Stimulated activated CD4-positive, alpha-beta T cell treated with anti-CD3 and anti-CD28 coated beads, Interleukin-1b, Interleukin-23, amount 100 ng/mL, for 48 hours (primary cell): ENCODE results near the gene XIST.
"Not testable (repeated sequence)": the region's sequence is repeated elsewhere in the genome, so short reads cannot be mapped to it uniquely, and the experiment has no call there.

ENCODE experiments used
- DNase-seq: peaks from one replicate; pipeline ENCODE4 v3.0.0-alpha.2; 2020

Gene XIST

DNA sequence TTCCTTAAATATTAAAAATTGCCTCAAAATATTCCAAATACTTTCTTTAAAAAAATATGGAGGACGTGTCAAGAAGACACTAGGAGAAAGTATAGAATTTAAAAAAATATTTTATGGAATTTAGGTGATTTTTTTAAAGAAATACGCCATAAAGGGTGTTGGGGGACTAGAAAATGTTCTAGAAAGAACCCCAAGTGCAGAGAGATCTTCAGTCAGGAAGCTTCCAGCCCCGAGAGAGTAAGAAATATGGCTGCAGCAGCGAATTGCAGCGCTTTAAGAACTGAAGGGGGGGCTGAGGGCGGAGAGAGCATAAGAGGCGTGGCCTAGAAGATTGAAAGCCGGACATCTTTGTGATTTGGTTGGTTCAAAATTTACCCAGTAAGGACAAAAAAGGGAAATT is at the start of gene XIST:
TSS of gene XIST (minus strand) at position 248 of the 400 bp plus-strand sequence.
- no peak for DNase-seq

DNA sequence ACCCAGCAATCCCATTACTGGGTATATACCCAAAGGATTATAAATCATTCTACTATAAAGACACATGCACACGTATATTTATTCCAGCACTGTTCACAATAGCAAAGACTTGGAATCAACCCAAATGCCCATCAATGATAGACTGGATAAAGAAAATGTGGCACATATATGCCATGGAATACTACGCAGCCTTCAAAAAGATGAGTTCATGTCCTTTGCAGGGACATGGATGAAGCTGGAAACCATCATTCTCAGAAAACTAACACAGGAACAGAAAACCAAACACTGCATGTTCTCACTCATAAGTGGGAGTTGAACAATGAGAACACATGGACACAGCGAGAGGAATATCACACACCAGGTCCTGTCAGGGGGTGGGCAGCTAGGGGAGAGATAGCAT is 45.8 kb upstream of the XIST start:
- DNase-seq = not testable (repeated sequence)

DNA sequence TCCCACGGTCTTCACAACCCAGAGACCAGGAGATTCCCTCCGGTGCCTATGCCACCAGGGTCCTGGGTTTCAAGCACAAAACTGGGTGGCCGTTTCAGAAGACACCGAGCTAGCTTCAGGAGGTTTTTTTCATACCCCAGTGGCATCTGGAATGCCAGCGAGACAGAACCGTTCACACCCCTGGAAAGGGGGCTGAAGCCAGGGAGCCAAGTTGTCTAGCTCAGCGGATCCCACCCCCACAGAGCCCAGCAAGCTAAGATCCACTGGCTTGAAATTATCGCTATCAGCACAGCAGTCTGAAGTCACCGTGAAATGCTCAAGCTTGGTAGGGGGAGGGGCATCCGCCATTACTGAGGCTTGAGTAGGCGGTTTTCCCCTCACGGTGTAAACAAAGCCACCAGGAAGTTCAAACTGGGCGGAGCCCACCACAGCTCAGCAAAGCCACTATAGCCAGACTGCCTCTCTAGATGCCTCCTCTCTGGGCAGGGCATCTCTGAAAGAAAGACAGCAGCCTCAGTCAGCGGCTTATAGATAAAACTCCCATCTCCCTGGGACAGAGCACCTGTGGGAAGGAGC is 40.1 kb upstream of the XIST start:
- DNase-seq = not testable (repeated sequence)

DNA sequence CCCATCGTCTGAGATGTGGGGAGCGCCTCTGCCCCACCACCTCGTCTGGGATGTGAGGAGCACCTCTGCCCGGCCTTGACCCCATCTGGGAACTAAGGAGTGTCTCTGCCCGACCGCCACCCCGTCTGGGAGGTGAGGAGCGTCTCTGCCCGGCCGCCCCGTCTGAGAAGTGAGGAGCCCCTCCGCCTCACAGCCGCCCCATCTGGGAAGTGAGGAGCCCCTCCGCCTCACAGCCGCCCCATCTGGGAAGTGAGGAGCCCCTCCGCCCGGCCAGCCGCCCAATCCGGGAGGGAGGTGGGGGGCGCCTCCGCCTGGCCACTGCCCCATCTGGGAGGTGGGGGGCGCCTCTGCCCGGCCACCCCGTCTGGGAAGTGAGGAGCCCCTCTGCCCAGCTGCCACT is 29.7 kb upstream of the XIST start:
- DNase-seq = not testable (repeated sequence)

DNA sequence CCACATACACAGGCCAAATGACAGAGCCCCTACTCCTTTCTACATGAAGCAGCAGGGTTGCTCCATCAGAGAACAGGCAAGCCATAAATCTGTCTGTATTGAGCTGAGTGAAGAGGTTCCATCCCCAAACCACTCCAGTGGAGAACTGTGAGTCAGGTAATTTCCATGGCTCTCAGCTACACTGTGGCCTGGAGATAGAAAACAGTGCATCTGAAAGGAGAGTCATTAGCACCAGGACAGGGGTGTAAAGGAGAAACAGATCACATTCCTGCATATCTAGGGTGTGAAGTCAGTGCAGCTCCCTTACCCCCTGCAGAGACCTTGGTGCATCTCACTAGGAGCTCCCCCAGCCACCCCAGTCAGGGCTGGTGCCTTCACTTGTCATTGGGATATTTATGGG is 25.2 kb upstream of the XIST start:
- no peak for DNase-seq

DNA sequence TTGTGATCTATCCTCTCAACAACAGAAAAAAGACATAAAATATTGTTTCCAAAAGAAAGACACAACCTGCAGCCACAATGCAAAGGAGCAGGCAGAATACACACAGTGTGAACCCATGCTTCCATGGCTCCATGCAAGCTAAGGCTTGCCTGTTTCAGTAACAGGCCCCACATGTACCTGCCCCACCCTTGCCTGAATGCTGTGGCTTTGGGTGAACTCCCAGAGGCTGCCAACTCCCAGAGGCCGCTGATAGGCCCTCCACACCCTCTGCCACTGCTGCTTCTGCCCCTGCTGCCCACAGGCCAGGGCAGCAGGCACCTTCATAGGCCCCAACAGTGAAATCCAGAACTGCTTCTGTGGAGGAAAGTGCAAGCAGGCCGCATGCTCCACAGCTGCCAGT is 24.4 kb upstream of the XIST start:
- DNase-seq = no peak

DNA sequence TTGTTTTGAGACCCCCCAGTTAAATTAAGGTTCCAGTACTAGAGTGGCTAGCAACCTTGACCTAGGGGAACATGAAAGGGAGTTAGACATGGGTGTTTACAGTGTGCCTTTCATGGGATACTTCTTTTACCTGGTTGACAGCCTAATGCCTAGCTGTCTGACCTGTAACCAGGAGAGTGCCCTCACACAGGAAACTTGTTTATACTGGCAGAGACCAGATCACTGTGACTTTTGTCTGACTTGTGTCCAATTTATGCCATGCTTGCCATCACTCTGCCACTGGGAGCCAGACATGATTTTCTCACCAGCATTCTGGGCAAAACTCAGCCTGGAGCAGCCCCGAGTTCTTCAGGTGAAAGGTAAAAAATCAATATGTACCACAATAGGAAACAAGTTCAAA is 16.4 kb upstream of the XIST start:
- no peak for DNase-seq

DNA sequence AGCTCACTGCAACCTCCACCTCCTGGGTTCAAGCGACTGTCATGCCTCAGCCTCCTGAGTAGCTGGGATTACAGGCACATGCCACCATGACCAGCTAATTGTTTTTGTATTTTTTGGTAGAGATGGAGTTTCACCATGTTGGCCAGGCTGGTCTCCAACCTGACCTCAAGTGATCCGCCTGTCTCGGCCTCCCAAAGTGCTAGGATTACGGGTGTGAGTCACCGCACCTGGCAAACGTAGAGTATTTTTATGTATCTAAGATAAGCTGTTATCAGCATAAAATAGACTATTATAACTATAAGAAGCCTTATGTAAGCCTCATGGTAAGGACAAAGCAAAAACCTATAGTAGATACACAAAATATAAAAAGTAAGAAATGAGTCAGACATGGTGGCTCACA is 14.6 kb upstream of the XIST start:
- no peak for DNase-seq

DNA sequence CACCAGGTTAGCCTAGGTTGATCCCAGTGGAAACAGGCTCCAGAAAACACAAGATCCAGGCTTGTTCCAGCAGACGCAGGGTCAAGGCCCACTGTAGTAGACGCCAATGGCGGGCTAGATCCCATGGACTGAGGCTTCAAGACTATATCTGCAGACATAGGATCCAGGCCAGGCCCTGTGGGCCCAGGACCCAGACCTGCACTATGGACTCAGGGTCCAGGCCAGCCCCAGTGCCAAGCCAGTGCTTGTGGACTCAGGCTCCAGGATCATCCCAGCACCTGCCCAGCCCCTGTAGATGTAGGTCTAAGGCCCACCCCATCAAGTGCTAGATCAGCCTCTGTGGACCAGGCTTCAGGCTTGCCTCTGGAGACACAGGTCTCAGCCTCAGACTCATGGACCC is 11.3 kb upstream of the XIST start:
- no peak for DNase-seq

DNA sequence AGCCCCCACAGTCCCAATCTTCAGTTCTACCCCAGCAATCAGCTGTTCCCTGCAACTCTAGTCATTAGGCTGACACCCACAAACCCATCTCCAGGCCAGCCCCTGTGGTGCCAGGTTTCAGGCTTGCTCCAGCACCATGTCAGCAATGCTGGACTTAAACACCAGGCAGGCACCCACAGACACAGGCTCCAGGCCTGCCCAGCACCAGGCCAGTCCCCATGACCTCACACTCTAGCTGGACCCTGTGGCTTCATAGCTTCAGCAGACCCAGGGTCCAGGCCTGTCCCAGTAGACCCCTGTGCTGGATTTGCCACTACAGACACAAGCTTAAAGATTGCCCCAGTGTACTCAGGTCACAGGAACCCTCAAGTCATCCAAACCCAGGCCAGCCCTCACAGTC is 10.8 kb upstream of the XIST start:
- DNase-seq = no peak

DNA sequence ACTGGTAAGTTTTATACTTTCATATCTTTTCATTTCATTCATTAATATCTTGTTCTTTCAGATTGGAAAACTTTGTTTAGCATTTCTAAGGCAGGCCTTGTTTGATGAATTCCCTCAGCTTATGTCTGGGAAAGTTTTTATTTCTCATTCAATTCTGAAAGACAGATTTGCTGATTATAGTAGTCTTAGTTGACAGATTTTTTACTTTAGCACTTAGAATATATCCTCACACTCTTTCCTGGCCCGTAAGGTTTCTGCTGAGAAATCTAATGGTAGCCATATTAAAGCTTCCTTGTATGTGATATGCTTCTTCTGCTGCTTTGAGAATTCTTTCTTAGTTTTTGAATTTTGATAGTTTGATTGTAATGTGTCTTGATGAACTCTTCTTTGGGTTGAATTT is 7.1 kb upstream of the XIST start:
- no peak for DNase-seq

DNA sequence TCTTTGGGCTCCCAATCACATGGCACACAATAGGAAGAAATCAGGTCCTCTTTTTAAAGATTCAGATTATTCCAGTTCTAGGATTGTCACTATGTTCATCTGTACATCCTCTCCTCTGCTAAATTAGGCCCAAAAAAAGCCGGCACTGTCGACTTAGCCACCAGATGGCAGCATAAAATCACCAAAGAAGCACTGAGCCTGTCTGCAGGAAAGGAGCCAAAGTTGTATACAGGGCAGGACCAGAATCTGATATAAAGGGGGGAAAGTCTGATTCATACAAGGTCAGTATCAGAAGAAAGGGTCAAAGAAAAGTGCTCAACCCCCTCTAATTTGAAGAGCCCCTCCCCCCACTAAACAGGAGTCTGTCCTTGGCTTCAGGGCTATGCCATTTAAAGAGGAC is 3.0 kb upstream of the XIST start:
- peak; percentile 40 for DNase-seq

DNA sequence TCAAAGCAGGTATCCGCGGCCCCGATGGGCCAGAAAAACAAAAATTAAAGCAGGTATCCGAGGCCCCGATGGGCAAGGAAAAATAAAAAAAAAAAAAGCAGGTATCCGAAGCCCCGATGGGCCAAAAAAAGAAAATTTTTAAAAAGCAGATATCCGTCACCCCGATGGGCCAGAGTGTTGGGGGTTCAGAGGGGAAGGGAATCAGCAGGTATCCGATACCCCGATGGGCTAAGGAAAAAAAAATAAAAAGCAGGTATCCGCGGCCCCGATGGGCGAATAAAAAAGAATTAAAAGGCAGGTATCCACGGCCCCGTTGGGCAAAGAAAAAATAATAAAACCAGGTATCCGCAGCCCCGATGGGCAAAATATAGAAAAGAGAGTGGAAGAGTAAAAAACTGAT is 492 bp downstream of the XIST start:
- no peak for DNase-seq

DNA sequence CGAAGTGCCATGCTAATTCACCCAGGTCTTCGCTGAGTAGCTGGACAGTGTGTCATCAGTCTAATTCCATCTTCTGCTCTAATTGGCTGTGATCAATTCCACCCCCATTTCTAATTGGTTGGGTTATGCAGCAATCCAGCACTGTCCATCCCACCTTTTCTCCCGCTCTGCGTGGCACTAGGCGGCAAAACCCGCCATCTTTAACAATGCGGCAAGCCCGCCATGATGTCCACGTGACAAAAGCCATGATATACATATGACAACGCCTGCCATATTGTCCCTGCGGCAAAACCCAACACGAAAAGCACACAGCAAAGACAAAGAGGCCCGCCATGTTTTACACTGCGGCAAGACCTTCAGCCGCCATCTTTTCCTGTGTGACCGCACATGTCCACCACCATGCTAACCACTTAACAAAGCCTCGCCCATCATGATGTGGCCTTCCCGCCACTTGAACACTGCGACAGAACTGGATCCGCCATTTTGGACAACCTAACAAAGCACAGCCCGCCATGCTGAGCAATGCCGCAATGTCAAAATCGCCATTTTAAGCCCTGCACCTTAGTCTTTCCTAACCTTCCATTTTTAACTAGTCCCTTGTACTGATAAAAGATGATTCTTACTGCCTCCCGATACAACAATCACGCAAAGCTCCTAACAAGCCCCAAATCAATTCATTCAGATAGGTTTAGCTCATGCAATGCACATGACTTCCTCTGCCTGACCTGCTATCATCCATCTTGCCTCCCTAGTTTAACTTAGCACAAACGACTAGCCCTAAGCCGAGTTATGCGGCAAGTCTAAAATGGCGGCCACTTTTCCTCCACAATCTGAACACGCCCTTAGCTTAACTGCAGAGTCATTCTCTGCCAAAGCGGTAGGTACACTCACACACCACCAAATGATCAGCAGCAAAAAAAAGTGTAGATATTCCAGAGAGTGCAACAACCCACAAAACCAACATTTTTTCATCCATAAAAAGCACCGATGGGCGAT is 1.2 kb downstream of the XIST start:
- no peak for DNase-seq

DNA sequence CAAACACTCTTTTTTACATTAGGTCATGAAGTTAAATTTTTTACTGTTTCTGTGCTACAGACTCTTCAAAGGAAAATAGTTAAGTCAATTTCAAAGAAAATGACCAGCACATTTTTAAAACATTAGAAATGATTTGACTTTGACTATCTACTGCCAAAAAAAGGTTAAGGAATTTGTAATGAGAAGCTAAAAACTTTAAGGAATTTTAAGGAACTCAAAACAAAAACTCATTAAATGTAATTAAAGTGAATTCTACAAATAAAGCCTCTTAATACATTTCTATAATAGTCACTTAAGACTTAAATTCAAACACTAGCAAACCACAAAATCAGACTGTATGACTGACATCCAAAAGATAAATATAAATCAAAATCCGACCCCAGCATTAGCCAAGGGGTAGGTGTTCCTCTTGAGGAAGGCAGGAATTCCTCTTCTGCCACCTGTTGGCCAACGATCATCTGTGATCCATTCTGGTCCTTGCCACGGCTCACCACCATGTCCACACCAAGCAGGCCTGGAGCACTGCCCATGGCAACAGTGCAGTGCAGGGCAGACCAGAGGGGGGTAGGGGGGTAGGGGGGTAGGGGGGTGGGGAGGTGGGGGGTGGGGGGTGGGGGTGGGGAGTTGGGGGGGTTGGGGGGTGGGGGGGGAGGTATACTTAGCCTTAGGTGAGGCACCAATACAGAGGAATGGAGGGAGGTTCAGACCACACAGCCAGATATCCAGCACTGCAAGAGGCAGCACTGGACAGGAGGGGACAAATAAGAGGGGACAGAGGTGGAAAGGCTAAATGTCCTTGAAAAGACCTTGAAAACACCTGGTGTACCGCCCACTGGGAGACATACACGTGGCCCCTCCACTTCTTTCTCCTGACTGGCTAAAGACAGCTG is 2.1 kb downstream of the XIST start:
- no peak for DNase-seq

DNA sequence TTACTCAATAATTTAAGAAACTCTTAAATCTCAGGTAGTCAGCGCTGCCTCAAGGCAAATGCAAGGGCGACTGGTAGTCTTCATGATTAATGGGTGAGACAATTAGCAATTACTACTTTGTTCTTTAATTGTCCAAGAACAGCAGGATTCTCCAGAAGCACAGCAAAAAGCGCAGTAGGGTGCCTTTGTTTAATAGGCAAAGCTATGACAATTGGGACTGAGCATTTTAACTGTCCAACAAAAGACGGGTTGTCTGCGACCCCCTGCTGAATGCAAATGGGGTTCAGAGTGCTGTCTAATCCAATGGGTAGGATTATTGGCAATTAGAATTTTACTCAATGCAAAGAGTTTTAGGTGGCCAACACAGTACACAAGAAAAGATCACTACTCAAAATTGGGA is 3.4 kb downstream of the XIST start:
- no peak for DNase-seq

DNA sequence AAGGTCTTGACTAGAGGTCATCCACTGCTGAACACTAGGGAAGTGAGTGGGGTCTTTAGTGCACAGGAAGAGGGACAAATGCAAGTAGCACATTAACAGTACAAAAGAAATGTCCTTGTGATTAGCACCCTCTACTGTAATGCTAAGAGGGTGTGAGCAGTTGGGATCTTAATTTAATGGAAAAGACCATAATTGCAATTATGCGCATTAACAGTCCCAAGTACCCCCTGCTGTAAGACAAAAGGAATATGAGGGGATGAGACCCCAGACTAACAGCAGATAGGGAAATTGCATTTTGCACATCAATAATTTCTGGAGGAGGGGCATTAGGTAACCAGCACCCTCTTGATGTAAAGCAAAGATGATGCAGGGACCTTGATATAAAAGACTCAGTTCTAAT is 4.5 kb downstream of the XIST start:
- no peak for DNase-seq

DNA sequence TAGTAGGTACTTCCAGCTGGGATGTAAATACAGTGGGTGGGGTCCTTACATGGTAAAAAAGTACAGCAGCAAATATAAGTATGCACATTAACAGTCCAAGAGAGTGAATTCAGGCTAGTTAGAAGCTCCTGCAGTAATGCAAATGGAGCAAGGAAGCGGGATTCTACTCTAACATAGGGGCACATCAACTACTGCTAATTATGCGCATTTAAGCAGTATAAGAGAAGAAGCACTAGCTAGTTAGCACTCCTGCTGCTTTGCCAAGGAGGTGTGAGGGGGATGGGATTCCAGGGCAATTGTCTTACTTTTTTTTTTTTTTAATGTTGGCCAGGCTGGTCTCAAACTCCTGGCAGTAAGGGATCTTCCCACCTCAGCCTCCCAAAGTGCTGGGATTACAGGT is 5.4 kb downstream of the XIST start:
- no peak for DNase-seq

DNA sequence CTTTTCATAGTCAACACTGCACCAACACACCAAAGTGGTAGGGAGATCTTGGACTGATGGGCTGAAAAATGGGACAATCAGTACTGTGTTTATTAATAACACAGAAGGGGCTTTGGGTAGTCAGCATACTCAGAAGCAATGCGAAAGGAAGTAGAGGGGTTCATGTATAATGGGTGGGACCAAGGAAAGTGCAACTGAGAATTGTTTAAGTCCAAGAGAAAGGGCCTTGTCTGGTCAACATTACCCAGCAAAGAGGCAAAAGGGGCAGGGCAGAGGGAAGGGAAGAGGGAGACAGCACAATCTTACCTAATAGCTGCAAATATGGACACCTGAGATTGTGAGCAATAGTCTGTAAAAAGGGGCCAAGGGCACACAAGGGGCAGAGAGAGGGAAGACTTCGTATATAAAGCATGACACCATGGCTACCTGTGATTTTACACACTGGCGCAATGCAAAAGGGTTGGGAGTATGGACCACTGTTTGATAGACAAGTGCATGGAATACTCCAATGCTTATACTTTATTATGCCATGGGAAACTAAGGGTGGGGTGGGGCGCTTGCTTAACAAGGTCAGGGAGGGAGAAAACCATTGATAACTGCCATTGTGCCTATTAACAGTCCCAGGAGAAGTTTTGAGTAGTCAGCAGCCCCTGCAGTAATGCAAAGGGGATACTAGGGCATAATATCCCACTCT is 9.8 kb downstream of the XIST start:
- no peak for DNase-seq

DNA sequence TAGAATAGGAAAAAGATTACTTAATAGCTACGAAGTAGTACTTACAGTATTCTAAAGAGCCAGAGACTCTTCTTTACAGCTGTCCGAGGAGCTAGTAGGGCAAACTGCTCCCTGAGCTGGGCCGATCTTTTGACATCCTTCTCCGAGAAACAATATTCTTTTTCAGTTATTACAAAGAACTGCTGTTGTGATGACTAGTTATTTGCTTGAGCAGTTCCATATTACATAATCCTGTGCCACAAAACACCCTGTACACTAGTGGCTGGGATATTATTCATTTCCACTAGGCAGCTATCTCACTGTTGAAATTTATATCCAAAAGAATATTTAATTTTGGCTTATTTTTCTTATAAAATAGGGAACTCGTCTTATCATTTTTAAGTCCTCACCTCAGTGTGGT is 11.2 kb downstream of the XIST start:
- DNase-seq = no peak

DNA sequence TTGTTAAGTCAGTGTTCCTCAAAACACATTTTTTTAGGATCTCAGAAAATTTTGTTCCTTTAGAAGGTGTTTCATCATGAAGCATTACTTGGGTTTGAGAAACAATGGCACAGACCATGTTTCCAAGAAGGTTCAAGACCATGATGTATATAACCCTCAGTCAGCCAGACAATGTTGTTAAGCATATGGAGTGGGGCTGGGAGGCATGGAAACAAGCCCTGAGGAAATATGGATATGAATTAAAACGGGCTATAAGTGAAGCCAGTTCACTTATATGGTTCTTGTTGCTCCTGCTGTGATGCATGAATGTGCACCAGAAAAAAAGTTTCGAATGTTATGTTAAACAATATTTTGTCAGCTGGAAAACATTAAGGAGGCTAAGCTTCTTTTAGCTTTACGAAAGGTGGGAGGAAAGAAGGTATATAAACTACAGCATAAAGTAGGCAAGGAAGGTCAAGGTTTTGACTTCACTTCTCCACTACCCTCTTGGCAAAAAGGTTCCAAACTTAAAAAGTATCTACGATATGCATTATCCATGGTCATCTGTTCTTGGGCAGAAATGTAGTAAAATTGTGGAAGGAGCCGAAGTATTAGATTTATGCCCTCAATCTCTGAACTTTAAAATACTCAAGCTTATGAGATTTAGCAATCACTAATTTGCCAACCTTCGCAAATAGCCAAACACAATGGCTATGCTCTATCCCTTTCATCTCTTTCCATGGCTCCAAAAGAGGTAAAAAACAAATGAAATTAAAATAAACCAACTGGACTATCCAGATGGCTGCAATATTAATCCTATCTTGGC is 12.2 kb downstream of the XIST start:
- DNase-seq = no peak

DNA sequence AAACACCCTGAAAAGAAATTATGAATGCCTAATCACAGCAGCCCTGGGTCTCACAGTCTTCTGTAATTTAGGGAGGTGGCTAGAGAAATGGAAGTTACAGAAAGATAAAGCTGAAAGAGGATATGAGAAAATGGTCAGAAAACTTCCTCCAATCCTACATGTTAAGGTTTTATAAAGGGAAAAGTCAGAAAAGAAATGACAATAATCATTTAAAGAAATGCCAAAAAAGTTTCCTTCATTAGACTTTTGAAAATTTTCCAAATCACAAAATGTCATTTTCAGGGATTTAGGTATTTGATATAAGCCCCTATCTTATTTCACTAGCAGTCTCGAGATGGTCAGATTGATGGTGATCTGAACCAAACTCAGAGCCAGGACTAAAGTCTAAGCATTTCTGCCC is 13.4 kb downstream of the XIST start:
- DNase-seq = no peak
